Keratinocyte (primary cell): ENCODE measurements around the gene HMGA1. TPM values are rescaled to one million over a fixed set of nuclear protein-coding genes. Genes with fewer than 3 reads are reported as not detected.

ENCODE experiments used
- DNase-seq: peaks from one replicate; pipeline ENCODE4 v3.0.0-alpha.2; 2011; ENCODE audit warnings: low read depth, missing footprints, low spot score
- FAIRE-seq: peaks from 2 replicates; lab custom pipeline; 2011; peaks lifted over from hg19 to GRCh38; lab: Jason Lieb, UNC
- H2AFZ ChIP-seq: 2 replicates; pipeline ENCODE4 v1.6.0; 2012; ENCODE audit warnings: low read length, control low read depth, inconsistent platforms; ENCODE audit not compliant: control insufficient read depth
- H3K27ac ChIP-seq: 2 replicates; pipeline ENCODE4 v1.5.1; 2011; ENCODE audit warnings: low read length; ENCODE audit not compliant: control insufficient read depth, insufficient read depth
- H3K27me3 ChIP-seq: 3 replicates; pipeline ENCODE4 v1.6.0; 2011; ENCODE audit warnings: low read length; ENCODE audit not compliant: control insufficient read depth, insufficient read depth; ENCODE audit errors: extremely low read depth
- H3K36me3 ChIP-seq, 2 experiments: 2 replicates in 1 of 2; 3 replicates in 1 of 2; pipeline ENCODE4 v1.5.1; 2011; ENCODE audit warnings: low read length in 2 of 2, mild to moderate bottlenecking in 1 of 2; ENCODE audit not compliant: control insufficient read depth in 2 of 2, insufficient read depth in 2 of 2; ENCODE audit errors: extremely low read depth in 1 of 2
- H3K4me1 ChIP-seq: 3 replicates; pipeline ENCODE4 v1.5.1; 2011; ENCODE audit warnings: low read length; ENCODE audit not compliant: control insufficient read depth, insufficient read depth; ENCODE audit errors: extremely low read depth
- H3K4me2 ChIP-seq: 3 replicates; pipeline ENCODE4 v1.6.0; 2011; ENCODE audit warnings: low read depth, low read length; ENCODE audit not compliant: control insufficient read depth, insufficient read depth; ENCODE audit errors: extremely low read depth
- H3K4me3 ChIP-seq, 3 experiments: fragments of 200-600 bp in 1 of 3; sonication (generic) in 1 of 3; 2 replicates in 2 of 3; 3 replicates in 1 of 3; pipeline ENCODE4 v1.5.1; 2011 to 2016; ENCODE audit warnings: low read length in 3 of 3, mild to moderate bottlenecking in 3 of 3, control low read depth in 2 of 3, inconsistent platforms in 1 of 3, low read depth in 1 of 3, mixed read lengths in 1 of 3, mixed run types in 1 of 3, moderate library complexity in 1 of 3; ENCODE audit not compliant: control insufficient read depth in 2 of 3, insufficient read depth in 2 of 3; ENCODE audit errors: extremely low read depth in 1 of 3
- H3K79me2 ChIP-seq: 2 replicates; pipeline ENCODE4 v1.6.0; 2012; ENCODE audit warnings: low read length; ENCODE audit not compliant: control insufficient read depth, insufficient read depth
- H3K9ac ChIP-seq: 3 replicates; pipeline ENCODE4 v1.6.0; 2011; ENCODE audit warnings: low read length; ENCODE audit not compliant: control insufficient read depth, insufficient read depth; ENCODE audit errors: extremely low read depth
- H3K9me1 ChIP-seq: 3 replicates; pipeline ENCODE4 v1.6.0; 2011; ENCODE audit warnings: low read length; ENCODE audit not compliant: control insufficient read depth, insufficient read depth; ENCODE audit errors: extremely low read depth
- H3K9me3 ChIP-seq: 2 replicates; pipeline ENCODE4 v1.5.1; 2012; ENCODE audit warnings: low read depth, low read length; ENCODE audit not compliant: control insufficient read depth
- H4K20me1 ChIP-seq: 3 replicates; pipeline ENCODE4 v1.6.0; 2011; ENCODE audit warnings: low read length; ENCODE audit not compliant: control insufficient read depth, insufficient read depth; ENCODE audit errors: extremely low read depth
- EZH2 ChIP-seq: IDR thresholded peaks from one replicate; pipeline ENCODE4 v1.6.1; 2012; ENCODE audit warnings: inconsistent platforms, mild to moderate bottlenecking, low read length, moderate library complexity
- dilution Hi-C: fragments of 300-500 bp; cut with MboI; formaldehyde crosslinking; loops from one replicate; pipeline ENCODE4 v1.7.0; 2020; ENCODE audit warnings: low sequenced_read_pairs; ENCODE audit not compliant: extremely low pct_ligation_motif_present
- polyA plus RNA-seq, 5 experiments: library from polyadenylated mRNA; depleted of rRNA in 3 of 5; stranded (reverse) in 3 of 5; stranded (forward) in 1 of 5; unstranded in 1 of 5; fragments of >200 nt; gene quantifications; 1 replicate in 1 of 5; 2 replicates in 3 of 5; 3 replicates in 1 of 5; pipeline versions ENCODE4 v1.2.1 to v1.2.3, GENCODE V29; 2011 to 2012; ENCODE audit warnings: missing spikeins in 2 of 5, low read depth in 1 of 5, low replicate concordance in 1 of 5
- TF ChIP-seq, protein P1 (sequence below), 3 experiments: IDR thresholded peaks in 1 of 3; conservative IDR thresholded peaks in 1 of 3; optimal IDR thresholded peaks in 1 of 3; 2 replicates in 2 of 3; 3 replicates in 1 of 3; pipeline versions ENCODE3 to v1.5.1; 2011; ENCODE audit warnings: low read length in 3 of 3, mild to moderate bottlenecking in 3 of 3, moderate library complexity in 2 of 3, control low read depth in 1 of 3, inconsistent platforms in 1 of 3; ENCODE audit not compliant: insufficient read depth in 2 of 3; ENCODE audit errors: extremely low read depth in 1 of 3

Gene HMGA1
- polyA plus RNA-seq, 1 donor (not counting 4 experiments of a cell fraction or from before 2014, with no cell fraction given): 160 TPM

DNA sequence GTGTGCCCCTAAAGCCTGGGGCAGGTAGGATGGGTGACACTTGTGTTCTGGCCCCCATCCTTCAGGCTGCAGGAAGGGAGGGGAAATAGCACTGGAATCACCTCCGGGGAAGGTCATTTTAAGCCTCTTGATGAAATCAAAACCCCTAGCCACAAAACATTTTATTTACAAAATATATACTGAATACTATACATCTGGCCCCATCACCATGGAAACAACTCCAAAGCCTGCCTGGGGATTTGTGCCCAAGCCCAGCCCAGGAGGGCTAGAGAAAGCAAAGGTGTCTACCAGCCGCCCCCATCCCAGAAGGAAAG is 9.5 kb downstream of the HMGA1 start:
- H3K27ac ChIP-seq: peak overlapping the region; percentile 81
- no peak for FAIRE-seq

DNA sequence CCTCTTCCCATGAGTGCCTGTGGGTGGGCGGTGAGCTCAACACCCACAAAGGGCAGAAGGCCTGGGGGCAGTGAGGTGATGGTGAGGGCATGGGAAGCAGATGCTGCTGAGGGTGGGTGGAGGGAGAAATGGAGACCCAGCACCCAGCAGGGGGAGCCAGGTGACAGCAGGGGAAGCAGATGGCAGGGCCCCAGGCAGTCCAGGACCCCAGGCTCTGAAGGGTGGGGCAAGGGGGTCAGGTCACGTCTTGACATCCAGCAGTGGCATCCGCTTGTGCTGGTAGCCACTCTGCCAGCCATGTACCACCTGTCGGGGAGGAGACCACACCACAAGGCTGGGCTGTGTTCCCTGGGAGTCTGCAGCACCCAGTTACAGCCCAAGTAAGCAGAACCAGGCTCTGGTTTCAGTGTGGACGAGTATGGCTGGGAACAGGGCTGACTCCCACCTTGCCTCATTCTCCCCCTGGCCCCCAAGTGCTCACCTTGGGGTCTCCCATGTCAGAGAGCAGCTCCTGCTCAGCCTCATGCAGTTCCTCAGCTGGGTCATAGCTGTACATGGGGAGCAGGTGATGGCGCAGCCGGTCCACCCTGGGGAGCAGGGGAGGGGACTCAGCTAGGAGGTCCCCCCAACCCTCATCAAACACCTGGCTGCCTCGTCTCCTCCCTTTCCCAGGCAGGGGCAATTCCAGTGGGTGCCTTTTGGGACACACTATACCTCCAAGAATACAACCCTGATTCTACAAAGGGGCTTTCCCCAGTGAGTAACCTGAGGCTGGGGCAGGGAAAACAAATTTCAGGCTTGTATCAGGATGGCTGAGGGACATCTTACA is 10.1 kb downstream of the HMGA1 start:
- peak overlapping the region; percentile 98 for H3K4me2 ChIP-seq
- H3K9me1 ChIP-seq: peaks cover 5% of the 10 kb centered on the region
- peak overlapping the region; percentile 85 for H3K9ac ChIP-seq
- no peak overlapping the region for H2AFZ ChIP-seq
- TF ChIP-seq, protein P1, sequence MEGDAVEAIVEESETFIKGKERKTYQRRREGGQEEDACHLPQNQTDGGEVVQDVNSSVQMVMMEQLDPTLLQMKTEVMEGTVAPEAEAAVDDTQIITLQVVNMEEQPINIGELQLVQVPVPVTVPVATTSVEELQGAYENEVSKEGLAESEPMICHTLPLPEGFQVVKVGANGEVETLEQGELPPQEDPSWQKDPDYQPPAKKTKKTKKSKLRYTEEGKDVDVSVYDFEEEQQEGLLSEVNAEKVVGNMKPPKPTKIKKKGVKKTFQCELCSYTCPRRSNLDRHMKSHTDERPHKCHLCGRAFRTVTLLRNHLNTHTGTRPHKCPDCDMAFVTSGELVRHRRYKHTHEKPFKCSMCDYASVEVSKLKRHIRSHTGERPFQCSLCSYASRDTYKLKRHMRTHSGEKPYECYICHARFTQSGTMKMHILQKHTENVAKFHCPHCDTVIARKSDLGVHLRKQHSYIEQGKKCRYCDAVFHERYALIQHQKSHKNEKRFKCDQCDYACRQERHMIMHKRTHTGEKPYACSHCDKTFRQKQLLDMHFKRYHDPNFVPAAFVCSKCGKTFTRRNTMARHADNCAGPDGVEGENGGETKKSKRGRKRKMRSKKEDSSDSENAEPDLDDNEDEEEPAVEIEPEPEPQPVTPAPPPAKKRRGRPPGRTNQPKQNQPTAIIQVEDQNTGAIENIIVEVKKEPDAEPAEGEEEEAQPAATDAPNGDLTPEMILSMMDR (optimal IDR thresholded peaks at IDR 0.05 in 1 of 3, IDR thresholded peaks at IDR 0.05 in 1 of 3, conservative IDR thresholded peaks at IDR 0.05 in 1 of 3; ENCODE audit: extremely low read depth in 1 of 3, insufficient read depth in 2 of 3, low read length in 3 of 3): peak in 2 of 3 experiments; percentile 55 to 60
- no peak for TF ChIP-seq EZH2
- DNase-seq (no peak), FAIRE-seq (no peak)
- peaks cover 64% of the 10 kb centered on the region for H3K4me1 ChIP-seq
- H3K4me3 ChIP-seq: no peak overlapping the region
- H3K27me3 ChIP-seq: no peaks in the 10 kb centered on the region
- peaks cover 15 to 16% of the 10 kb centered on the region in 2 experiments for H3K36me3 ChIP-seq
- H3K27ac ChIP-seq: peak overlapping the region; percentile 81
- H3K79me2 ChIP-seq: peaks cover 3% of the 10 kb centered on the region
- H4K20me1 ChIP-seq: peaks cover 17% of the 10 kb centered on the region
- dilution Hi-C loops: no loop called here
- no peaks in the 10 kb centered on the region for H3K9me3 ChIP-seq

More for the DNA sequence above, 9.5 kb downstream of the HMGA1 start:
- Histone ChIP-seq H3K9me1 (peaks cover 10% of the 10 kb centered on the region), H3K4me1 (peaks cover 69% of the 10 kb centered on the region), H3K79me2 (peaks cover 8% of the 10 kb centered on the region), H3K4me2 (peak overlapping the region; percentile 22), H3K9ac (no peak overlapping the region), H3K4me3 (no peak overlapping the region), H2AFZ (no peak overlapping the region), H4K20me1 (peaks cover 22% of the 10 kb centered on the region), H3K9me3 (no peaks in the 10 kb centered on the region), H3K27me3 (no peaks in the 10 kb centered on the region), H3K36me3 (peaks cover 20 to 21% of the 10 kb centered on the region in 2 experiments)
- dilution Hi-C loops: no loop called here
- no peak for DNase-seq
- TF ChIP-seq, protein P1 (optimal IDR thresholded peaks at IDR 0.05 in 1 of 3, IDR thresholded peaks at IDR 0.05 in 1 of 3, conservative IDR thresholded peaks at IDR 0.05 in 1 of 3; ENCODE audit: extremely low read depth in 1 of 3, insufficient read depth in 2 of 3, low read length in 3 of 3): no peak
- no peak for TF ChIP-seq EZH2
